Endodermal cell (in vitro differentiated cells): ENCODE measurements around the gene HIRA. TPM values are rescaled to one million over a fixed set of nuclear protein-coding genes. Genes with fewer than 3 reads are reported as not detected.

Experiments
- DNase-seq: peaks from one replicate; pipeline ENCODE4 v3.0.0-alpha.2; 2017
- H3K27ac ChIP-seq: 2 replicates; pipeline ENCODE4 v1.5.1; 2013; ENCODE audit warnings: mild to moderate bottlenecking, low read depth, low read length, moderate library complexity
- H3K27me3 ChIP-seq: 2 replicates; pipeline ENCODE4 v1.6.1; 2013; ENCODE audit warnings: mild to moderate bottlenecking, low read length, moderate library complexity; ENCODE audit not compliant: insufficient read depth, control insufficient read depth, poor library complexity, severe bottlenecking
- H3K36me3 ChIP-seq: 2 replicates; pipeline ENCODE4 v1.7.0; 2013; ENCODE audit warnings: mild to moderate bottlenecking, low read length, moderate library complexity; ENCODE audit not compliant: control insufficient read depth, insufficient read depth
- H3K4me1 ChIP-seq: one replicate; pipeline ENCODE4 v1.7.0; 2013; ENCODE audit warnings: low read length; ENCODE audit not compliant: control insufficient read depth, insufficient read depth
- H3K4me3 ChIP-seq: 2 replicates; pipeline ENCODE4 v1.5.1; 2013; ENCODE audit warnings: mild to moderate bottlenecking, low read length, moderate library complexity
- H3K9ac ChIP-seq: 2 replicates; pipeline ENCODE4 v1.6.1; 2013; ENCODE audit warnings: mild to moderate bottlenecking, low read length, moderate library complexity; ENCODE audit not compliant: poor library complexity, severe bottlenecking; ENCODE audit errors: extremely low read depth
- H3K9me3 ChIP-seq: 2 replicates; pipeline ENCODE4 v1.6.1; 2013; ENCODE audit warnings: mild to moderate bottlenecking, low read length, moderate library complexity; ENCODE audit not compliant: control insufficient read depth
- H3K27ac Mint-ChIP-seq: 2 replicates; pipeline ENCODE4 v1.8.0; 2020; ENCODE audit warnings: mixed read lengths
- H3K27me3 Mint-ChIP-seq: 2 replicates; pipeline ENCODE4 v1.8.0; 2021; ENCODE audit warnings: mild to moderate bottlenecking, mixed read lengths; ENCODE audit not compliant: insufficient read depth
- H3K36me3 Mint-ChIP-seq: 2 replicates; pipeline ENCODE4 v1.8.0; 2020; ENCODE audit warnings: low read depth, mixed read lengths
- H3K4me1 Mint-ChIP-seq: 2 replicates; pipeline ENCODE4 v1.8.0; 2020; ENCODE audit warnings: mixed read lengths
- H3K4me3 Mint-ChIP-seq: 2 replicates; pipeline ENCODE4 v1.8.0; 2020; ENCODE audit warnings: mild to moderate bottlenecking, moderate library complexity, mixed read lengths
- H3K9me3 Mint-ChIP-seq: 2 replicates; pipeline ENCODE4 v1.8.0; 2020; ENCODE audit warnings: mild to moderate bottlenecking, mixed read lengths
- CTCF ChIP-seq: fragments of 200-600 bp; sonication (generic); conservative IDR thresholded peaks from 2 replicates; pipeline ENCODE4 v1.5.0; 2021; ENCODE audit warnings: antibody characterized with exemption, mild to moderate bottlenecking
- WGBS, 2 experiments: methylation state at CpG; one replicate each; pipeline versions ENCODE4 v1.1.5 to v1.1.7; 2013; ENCODE audit warnings: missing lambda C conversion rate in 2 of 2, mixed read lengths in 1 of 2; ENCODE audit not compliant: insufficient coverage in 1 of 2, insufficient read length in 1 of 2; 5-methylcytosine and 5-hydroxymethylcytosine counted together
- total RNA-seq, 2 donors: library from RNA; stranded (reverse); fragmentation: NEBNext Ultra II Directional in 1 of 2; extraction: Animal tissue kit (Norgen Biotek cat#: 25700) in 1 of 2; gene quantifications; 2 replicates in 1 of 2; 3 replicates in 1 of 2; pipeline ENCODE4 v1.2.1, GENCODE V29; 2021

The HIRA gene
- total RNA-seq, 2 donors from 2014 or later, result 44.8 to 46.6 TPM

DNA sequence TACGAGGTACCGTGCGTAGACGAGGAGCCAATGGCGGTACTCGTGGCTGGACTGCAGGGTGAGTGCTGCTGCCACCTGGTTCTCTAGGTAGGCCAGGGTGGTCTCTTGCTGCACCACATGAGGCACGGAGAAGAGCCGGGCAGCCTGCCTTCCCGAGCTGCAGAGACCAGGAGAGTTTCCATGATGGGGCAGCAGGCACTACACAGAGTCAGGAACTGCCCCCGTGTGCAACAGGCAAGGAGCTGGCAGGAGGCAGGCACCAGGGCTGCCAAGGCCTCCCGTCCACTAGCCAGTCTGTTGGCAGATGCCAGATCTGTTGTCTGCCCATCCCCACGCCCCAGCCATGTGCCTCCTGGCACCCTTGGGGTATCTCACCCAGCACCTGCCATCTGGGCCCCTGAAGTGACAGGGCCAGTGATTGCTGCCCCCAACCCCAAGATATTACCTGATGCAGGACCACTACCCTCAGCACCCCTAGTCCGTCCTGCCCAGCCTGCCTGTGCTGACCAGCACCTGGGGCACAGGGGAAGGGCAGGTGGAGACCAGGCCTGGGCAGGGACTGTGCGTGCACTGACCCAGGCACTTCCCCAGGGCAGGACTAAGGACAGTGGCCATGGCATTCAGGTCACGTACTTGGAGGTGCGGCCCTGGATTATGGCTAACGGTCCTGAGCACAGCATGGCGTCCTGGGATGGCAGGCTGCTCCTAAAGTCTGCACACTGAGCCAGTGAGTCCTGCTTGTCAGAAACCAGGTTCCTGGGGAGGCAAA is 78.0 kb downstream of the HIRA start:
- peaks cover 58% of the 10 kb centered on the region for H3K36me3 Mint-ChIP-seq
- Histone ChIP-seq H3K9ac (no peak overlapping the region), H3K36me3 (peaks cover 78% of the 10 kb centered on the region), H3K4me1 (no peaks in the 10 kb centered on the region), H3K4me3 (no peak overlapping the region), H3K9me3 (no peaks in the 10 kb centered on the region), H3K27ac (no peak overlapping the region), H3K27me3 (no peaks in the 10 kb centered on the region)
- no peak overlapping the region for H3K4me3 Mint-ChIP-seq
- 94% methylated on average over 13 to 18 of the region's 18 CpGs for WGBS, 2 experiments
- H3K4me1 Mint-ChIP-seq, result no peaks in the 10 kb centered on the region
- no peak for DNase-seq
- H3K27me3 Mint-ChIP-seq, result no peaks in the 10 kb centered on the region
- no peak overlapping the region for H3K27ac Mint-ChIP-seq
- no peaks in the 10 kb centered on the region for H3K9me3 Mint-ChIP-seq
- TF ChIP-seq CTCF, result no peak

- Histone ChIP-seq H3K27ac (no peak overlapping the region), H3K9ac (no peak overlapping the region), H3K4me3 (no peak overlapping the region), H3K36me3 (peaks cover 80% of the 10 kb centered on the region), H3K9me3 (no peaks in the 10 kb centered on the region), H3K4me1 (no peaks in the 10 kb centered on the region), H3K27me3 (no peaks in the 10 kb centered on the region)
- Mint-ChIP-seq H3K4me1 (no peaks in the 10 kb centered on the region), H3K4me3 (no peak overlapping the region), H3K27ac (no peak overlapping the region), H3K27me3 (no peaks in the 10 kb centered on the region), H3K36me3 (peaks cover 56% of the 10 kb centered on the region), H3K9me3 (no peaks in the 10 kb centered on the region)
- TF ChIP-seq CTCF, result no peak
- no peak for DNase-seq
- 91 to 96% methylated on average over 3 to 4 of the region's 4 CpGs for WGBS, 2 experiments
Observed at GRCh38 chr22:19352766-19353165, 78.8 kb downstream of the HIRA start.

- TF ChIP-seq CTCF, result no peak
- no peak overlapping the region for H3K9ac ChIP-seq
- Mint-ChIP-seq H3K36me3 (peaks cover 60% of the 10 kb centered on the region), H3K9me3 (no peaks in the 10 kb centered on the region), H3K27ac (no peak overlapping the region), H3K4me3 (no peak overlapping the region), H3K27me3 (no peaks in the 10 kb centered on the region), H3K4me1 (no peaks in the 10 kb centered on the region)
- WGBS, 2 experiments, result 89 to 95% methylated on average over 3 to 5 of the region's 6 CpGs
- H3K36me3 ChIP-seq, result peaks cover 80% of the 10 kb centered on the region
- H3K4me1 ChIP-seq, result no peaks in the 10 kb centered on the region
- no peak overlapping the region for H3K4me3 ChIP-seq
- H3K9me3 ChIP-seq, result no peaks in the 10 kb centered on the region
- DNase-seq, result no peak
- no peaks in the 10 kb centered on the region for H3K27me3 ChIP-seq
- H3K27ac ChIP-seq, result no peak overlapping the region
Observed at GRCh38 chr22:19352217-19352616, 79.3 kb downstream of the HIRA start.
